DOHH2 (cell line): Measurements from ENCODE around the gene USB1.
A peak's percentile ranks its signal among the peaks of the same experiment; 100 is the strongest.

Experiments used
- H3F3A ChIP-seq: fragments of 200-600 bp; sonication (generic), shearing (Covaris generic); 2 replicates; pipeline ENCODE4 v1.6.0; 2016; ENCODE audit warnings: antibody characterized with exemption, mild to moderate bottlenecking; ENCODE audit not compliant: control insufficient read depth, insufficient read depth
- H3K27ac ChIP-seq: fragments of 200-600 bp; sonication (generic); 2 replicates; pipeline ENCODE4 v1.5.1; 2014; ENCODE audit warnings: low read depth, mild to moderate bottlenecking, low read length, moderate library complexity
- H3K27me3 ChIP-seq: fragments of 200-600 bp; sonication (generic); 2 replicates; pipeline ENCODE4 v1.6.1; 2014; ENCODE audit warnings: mild to moderate bottlenecking, low read length, mixed read lengths; ENCODE audit not compliant: control insufficient read depth
- H3K36me3 ChIP-seq: fragments of 200-600 bp; sonication (generic); 2 replicates; pipeline ENCODE4 v1.6.1; 2014; ENCODE audit warnings: mild to moderate bottlenecking, low read length, moderate library complexity, mixed read lengths; ENCODE audit not compliant: control insufficient read depth
- H3K4me1 ChIP-seq: fragments of 200-600 bp; sonication (generic); 2 replicates; pipeline ENCODE4 v1.6.1; 2014; ENCODE audit warnings: mild to moderate bottlenecking, low read length, mixed read lengths; ENCODE audit not compliant: control insufficient read depth
- H3K4me2 ChIP-seq: fragments of 200-600 bp; sonication (generic); 2 replicates; pipeline ENCODE4 v1.6.0; 2014; ENCODE audit warnings: mild to moderate bottlenecking, low read length, moderate library complexity
- H3K4me3 ChIP-seq: fragments of 200-600 bp; sonication (generic); 2 replicates; pipeline ENCODE4 v1.5.1; 2014; ENCODE audit warnings: mild to moderate bottlenecking, low read length, mixed read lengths
- H3K79me2 ChIP-seq: fragments of 200-600 bp; sonication (generic); 2 replicates; pipeline ENCODE4 v1.6.1; 2014; ENCODE audit warnings: mild to moderate bottlenecking, low read length, mixed read lengths; ENCODE audit not compliant: control insufficient read depth
- H3K9me2 ChIP-seq: fragments of 200-600 bp; sonication (generic); replicated peaks from 2 replicates; pipeline ENCODE4 v1.6.1; 2014; ENCODE audit warnings: mild to moderate bottlenecking, low read length, mixed read lengths; ENCODE audit not compliant: control insufficient read depth
- H3K9me3 ChIP-seq: fragments of 200-600 bp; sonication (generic); 2 replicates; pipeline ENCODE4 v1.6.1; 2014; ENCODE audit warnings: antibody characterized with exemption, low read length, mixed read lengths; ENCODE audit not compliant: control insufficient read depth, insufficient read depth
- H4K20me1 ChIP-seq: fragments of 200-600 bp; sonication (generic); 2 replicates; pipeline ENCODE4 v1.6.0; 2014; ENCODE audit warnings: low read depth, mild to moderate bottlenecking, antibody characterized with exemption, low read length, moderate library complexity; ENCODE audit not compliant: control insufficient read depth, insufficient read depth
- CTCF ChIP-seq: fragments of 200-600 bp; sonication (generic); IDR thresholded peaks from one replicate; pipeline ENCODE4 v1.5.1; 2014; ENCODE audit warnings: antibody characterized with exemption, mild to moderate bottlenecking, low read depth, low read length; ENCODE audit not compliant: poor library complexity, severe bottlenecking
- EZH2phosphoT487 ChIP-seq: fragments of 200-600 bp; sonication (generic); IDR thresholded peaks from 2 replicates; pipeline ENCODE4 v1.6.1; 2017; ENCODE audit warnings: borderline replicate concordance, mild to moderate bottlenecking, antibody characterized with exemption, low read length, moderate library complexity, mixed read lengths

The USB1 gene

GRCh38 chr16:58019866-58020538 lies 18.8 kb downstream of the USB1 start:
- Histone ChIP-seq H3K4me3 (no peak overlapping the region), H3F3A (peaks cover 6% of the 10 kb centered on the region; the same call in 1 of the 2 replicates), H3K4me2 (peak overlapping the region; percentile 9; the same call in 1 of the 2 replicates), H3K79me2 (no peaks in the 10 kb centered on the region), H3K36me3 (no peaks in the 10 kb centered on the region), H3K9me2 (no peaks in the 10 kb centered on the region), H3K27ac (peak overlapping the region; percentile 40), H4K20me1 (no peaks in the 10 kb centered on the region), H3K27me3 (no peaks in the 10 kb centered on the region), H3K4me1 (peaks cover 23% of the 10 kb centered on the region), H3K9me3 (no peaks in the 10 kb centered on the region)
- no peak for TF ChIP-seq CTCF
- TF ChIP-seq EZH2phosphoT487, result no peak

- Histone ChIP-seq H3K4me3 (no peak overlapping the region), H3F3A (peaks cover 6% of the 10 kb centered on the region; the same call in 1 of the 2 replicates), H3K27me3 (no peaks in the 10 kb centered on the region; the same call in 1 of the 2 replicates), H3K79me2 (no peaks in the 10 kb centered on the region), H3K36me3 (no peaks in the 10 kb centered on the region), H3K9me2 (no peaks in the 10 kb centered on the region), H3K27ac (peak overlapping the region; percentile 40), H4K20me1 (no peaks in the 10 kb centered on the region), H3K4me1 (peaks cover 25% of the 10 kb centered on the region), H3K4me2 (peak overlapping the region; percentile 9; the same call in 1 of the 2 replicates), H3K9me3 (no peaks in the 10 kb centered on the region)
- peak; percentile 97 for TF ChIP-seq CTCF
- TF ChIP-seq EZH2phosphoT487, result no peak
These were observed 19.7 kb downstream of the USB1 start for GRCh38 chr16:58020628-58021521.

- Histone ChIP-seq H3K4me1 (peaks cover 35% of the 10 kb centered on the region), H3K4me3 (no peak overlapping the region), H3K4me2 (no peak overlapping the region), H3K36me3 (no peaks in the 10 kb centered on the region), H3K9me3 (no peaks in the 10 kb centered on the region), H3K79me2 (no peaks in the 10 kb centered on the region; the same call in 1 of the 2 replicates), H4K20me1 (no peaks in the 10 kb centered on the region), H3K9me2 (no peaks in the 10 kb centered on the region), H3F3A (peaks cover 6% of the 10 kb centered on the region; the same call in 1 of the 2 replicates), H3K27me3 (peaks cover 10% of the 10 kb centered on the region), H3K27ac (no peak overlapping the region)
- TF ChIP-seq CTCF (no peak), EZH2phosphoT487 (no peak)
These were observed 20.7 kb downstream of the USB1 start for GRCh38 chr16:58021661-58022551.
